Body of pancreas (tissue), 4 donors: ENCODE results near the gene APPBP2.

Source experiments
- POLR2A ChIP-seq, 3 donors: fragments of 450-650 bp; IDR thresholded peaks; one replicate each; pipeline ENCODE4 v1.6.1; 2016; ENCODE audit warnings: antibody characterized with exemption in 3 of 3, mild to moderate bottlenecking in 2 of 3
- TF ChIP-seq, protein P1 (sequence below), 7 experiments: fragments of 450-650 bp in 4 of 7; fragments of 200-600 bp in 3 of 7; sonication (generic) in 3 of 7; IDR thresholded peaks; one replicate each; pipeline ENCODE4 v1.5.1; 2016 to 2019; ENCODE audit warnings: antibody characterized with exemption in 7 of 7

- TF ChIP-seq, protein P1, sequence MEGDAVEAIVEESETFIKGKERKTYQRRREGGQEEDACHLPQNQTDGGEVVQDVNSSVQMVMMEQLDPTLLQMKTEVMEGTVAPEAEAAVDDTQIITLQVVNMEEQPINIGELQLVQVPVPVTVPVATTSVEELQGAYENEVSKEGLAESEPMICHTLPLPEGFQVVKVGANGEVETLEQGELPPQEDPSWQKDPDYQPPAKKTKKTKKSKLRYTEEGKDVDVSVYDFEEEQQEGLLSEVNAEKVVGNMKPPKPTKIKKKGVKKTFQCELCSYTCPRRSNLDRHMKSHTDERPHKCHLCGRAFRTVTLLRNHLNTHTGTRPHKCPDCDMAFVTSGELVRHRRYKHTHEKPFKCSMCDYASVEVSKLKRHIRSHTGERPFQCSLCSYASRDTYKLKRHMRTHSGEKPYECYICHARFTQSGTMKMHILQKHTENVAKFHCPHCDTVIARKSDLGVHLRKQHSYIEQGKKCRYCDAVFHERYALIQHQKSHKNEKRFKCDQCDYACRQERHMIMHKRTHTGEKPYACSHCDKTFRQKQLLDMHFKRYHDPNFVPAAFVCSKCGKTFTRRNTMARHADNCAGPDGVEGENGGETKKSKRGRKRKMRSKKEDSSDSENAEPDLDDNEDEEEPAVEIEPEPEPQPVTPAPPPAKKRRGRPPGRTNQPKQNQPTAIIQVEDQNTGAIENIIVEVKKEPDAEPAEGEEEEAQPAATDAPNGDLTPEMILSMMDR (IDR thresholded peaks at IDR 0.05) = no peak
- no peak for TF ChIP-seq POLR2A (IDR thresholded peaks at IDR 0.05)
Measured at GRCh38 chr17:60519795-60520194, 6.2 kb downstream of the APPBP2 start.
